Liver (tissue), 9 donors: Measurements from ENCODE around the gene ERCC4. TPM values are rescaled to one million over a fixed set of nuclear protein-coding genes. Genes with fewer than 3 reads are reported as not detected.
"Not testable (repeated sequence)": the region's sequence is repeated elsewhere in the genome, so short reads cannot be mapped to it uniquely, and the experiment has no call there.

Source experiments
- DNase-seq: peaks from one replicate; pipeline ENCODE4 v3.0.0-alpha.2; 2017; ENCODE audit warnings: low spot score
- H3K27ac ChIP-seq, 2 donors: one replicate each; pipeline ENCODE4 v1.7.0; 2013; ENCODE audit warnings: inconsistent platforms in 2 of 2, low read length in 2 of 2, control low read depth in 1 of 2, low read depth in 1 of 2, mild to moderate bottlenecking in 1 of 2
- H3K27me3 ChIP-seq, 4 donors: one replicate each; pipeline versions ENCODE4 v1.6.1 to v1.7.0; 2013; ENCODE audit warnings: low read length in 3 of 4, inconsistent platforms in 1 of 4, mild to moderate bottlenecking in 1 of 4, moderate library complexity in 1 of 4; ENCODE audit not compliant: control insufficient read depth in 4 of 4, insufficient read depth in 4 of 4
- H3K36me3 ChIP-seq, 4 donors: one replicate each; pipeline versions ENCODE4 v1.6.1 to v1.7.0; 2013; ENCODE audit warnings: low read length in 3 of 4, mild to moderate bottlenecking in 3 of 4, low read depth in 1 of 4, moderate library complexity in 1 of 4; ENCODE audit not compliant: control insufficient read depth in 4 of 4, insufficient read depth in 3 of 4
- H3K4me1 ChIP-seq, 4 donors: one replicate each; pipeline versions ENCODE4 v1.6.1 to v1.7.0; 2013; ENCODE audit warnings: low read length in 3 of 4, mild to moderate bottlenecking in 3 of 4, moderate library complexity in 1 of 4; ENCODE audit not compliant: control insufficient read depth in 4 of 4, insufficient read depth in 4 of 4
- H3K4me3 ChIP-seq, 3 donors: one replicate each; pipeline versions ENCODE4 v1.6.1 to v1.7.0; 2013; ENCODE audit warnings: low read length in 3 of 3, control low read depth in 1 of 3, low read depth in 1 of 3, mild to moderate bottlenecking in 1 of 3
- H3K9ac ChIP-seq, 2 donors: one replicate each; pipeline ENCODE4 v1.7.0; 2013; ENCODE audit warnings: low read length in 2 of 2, mild to moderate bottlenecking in 2 of 2, moderate library complexity in 2 of 2, control low read depth in 1 of 2, low read depth in 1 of 2
- H3K9me3 ChIP-seq, 4 donors: one replicate each; pipeline versions ENCODE4 v1.6.1 to v1.7.0; 2013; ENCODE audit warnings: low read length in 3 of 4; ENCODE audit not compliant: control insufficient read depth in 4 of 4
- EGR1 ChIP-seq, 2 donors: IDR thresholded peaks; 2 replicates each; pipeline ENCODE4 v1.6.1; 2016 to 2018; ENCODE audit warnings: antibody characterized with exemption in 2 of 2, low read depth in 2 of 2
- FOXA1 ChIP-seq: IDR thresholded peaks from 2 replicates; pipeline ENCODE4 v1.6.1; 2016; ENCODE audit warnings: antibody characterized with exemption
- FOXA2 ChIP-seq: IDR thresholded peaks from 2 replicates; pipeline ENCODE4 v1.6.1; 2016; ENCODE audit warnings: antibody characterized with exemption
- GABPA ChIP-seq, 2 donors: IDR thresholded peaks in 1 of 2; conservative IDR thresholded peaks in 1 of 2; 2 replicates each; pipeline ENCODE4 v1.6.1; 2016; ENCODE audit warnings: antibody characterized with exemption in 2 of 2, mild to moderate bottlenecking in 1 of 2, moderate library complexity in 1 of 2
- HNF4A ChIP-seq, 2 donors: conservative IDR thresholded peaks; 2 replicates each; pipeline ENCODE4 v1.6.1; 2016; ENCODE audit warnings: antibody characterized with exemption in 2 of 2, mild to moderate bottlenecking in 2 of 2
- HNF4G ChIP-seq: IDR thresholded peaks from 2 replicates; pipeline ENCODE4 v1.6.1; 2016; ENCODE audit warnings: antibody characterized with exemption
- JUND ChIP-seq, 2 donors: IDR thresholded peaks; 2 replicates each; pipeline ENCODE4 v1.6.1; 2016; ENCODE audit warnings: antibody characterized with exemption in 2 of 2
- NR2F2 ChIP-seq: IDR thresholded peaks from 2 replicates; pipeline ENCODE4 v1.6.1; 2016; ENCODE audit warnings: antibody characterized with exemption
- RAD21 ChIP-seq, 2 donors: IDR thresholded peaks; 2 replicates each; pipeline ENCODE4 v1.6.1; 2016; ENCODE audit warnings: antibody characterized with exemption in 2 of 2, mild to moderate bottlenecking in 2 of 2
- SP1 ChIP-seq: IDR thresholded peaks from 2 replicates; pipeline ENCODE4 v1.6.1; 2018; ENCODE audit warnings: antibody characterized with exemption, mild to moderate bottlenecking
- TAF1 ChIP-seq: conservative IDR thresholded peaks from 2 replicates; pipeline ENCODE4 v1.6.1; 2016; ENCODE audit warnings: antibody characterized with exemption, mild to moderate bottlenecking
- YY1 ChIP-seq: IDR thresholded peaks from 2 replicates; pipeline ENCODE4 v1.6.1; 2016; ENCODE audit warnings: antibody characterized with exemption, mild to moderate bottlenecking
- whole genome bisulfite sequencing: extraction: QIAGEN DNeasy Blood & Tissue Kit; methylation state at CpG from one replicate; pipeline ENCODE4 v1.1.7; 2013; 5-methylcytosine and 5-hydroxymethylcytosine counted together
- polyA plus RNA-seq, 2 donors: library from polyadenylated mRNA; stranded (reverse) in 1 of 2; unstranded in 1 of 2; fragments of 200-250 nt in 1 of 2; fragments of >200 nt in 1 of 2; fragmentation: Nextera tagmentation in 1 of 2; extraction: Ambion mirVana in 1 of 2; gene quantifications; one replicate each; pipeline versions ENCODE4 v1.2.1 to v1.2.3, GENCODE V29; 2013 to 2015
- total RNA-seq, 2 donors: library from RNA; depleted of rRNA; stranded (reverse); fragments of >200 nt; gene quantifications; one replicate each; pipeline ENCODE4 v1.2.3, GENCODE V29; 2014
- TF ChIP-seq, protein P1 (sequence below): IDR thresholded peaks from 2 replicates; pipeline ENCODE4 v1.6.1; 2016; ENCODE audit warnings: antibody characterized with exemption
- TF ChIP-seq, protein P2 (sequence below): IDR thresholded peaks from 2 replicates; pipeline ENCODE4 v1.6.1; 2016; ENCODE audit warnings: antibody characterized with exemption
- TF ChIP-seq, protein P3 (sequence below): fragments of 150-350 bp; IDR thresholded peaks from 2 replicates; pipeline ENCODE4 v1.5.1; 2017; ENCODE audit warnings: improper control_type of control experiment, low read depth, low read length; ENCODE audit not compliant: missing input control
- TF ChIP-seq, protein P4 (sequence below): IDR thresholded peaks from 2 replicates; pipeline ENCODE4 v1.6.1; 2016; ENCODE audit warnings: antibody characterized with exemption
- TF ChIP-seq, protein P5 (sequence below): IDR thresholded peaks from 2 replicates; pipeline ENCODE4 v1.6.1; 2016; ENCODE audit warnings: antibody characterized with exemption, mild to moderate bottlenecking
- donor health status: healthy.
- donor health status: healthy.
- donor health status: healthy.
- donor health status: healthy.
- donor health status: healthy.

The ERCC4 gene
- total and polyA plus RNA-seq, 4 donors = 1.6 to 11.1 (median 4.9) TPM

DNA sequence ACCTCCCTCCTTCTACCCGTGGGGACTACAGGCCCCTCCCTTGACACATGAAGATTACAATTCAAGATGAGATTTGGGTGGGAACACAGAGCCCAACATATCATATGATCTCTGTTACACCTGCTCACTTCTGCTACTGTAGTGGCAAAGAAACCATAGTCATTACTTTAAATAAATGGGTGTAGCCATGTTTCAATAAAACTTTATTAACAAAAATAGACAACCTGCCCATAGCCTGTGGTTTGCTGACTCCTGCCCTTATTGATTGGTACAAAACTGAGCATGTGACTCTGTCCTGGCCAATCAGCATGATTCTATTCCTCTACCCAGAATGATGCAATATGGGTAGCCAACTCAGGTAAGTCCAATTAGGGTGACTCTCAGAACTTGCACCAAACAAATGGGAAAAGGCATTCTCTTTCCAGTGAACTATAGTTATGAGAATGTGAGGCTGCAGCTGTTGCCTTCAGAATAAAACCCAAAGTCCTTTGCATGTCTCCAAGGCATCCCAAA, 15.7 kb upstream of the ERCC4 start (continued):
- TF ChIP-seq, protein P1, sequence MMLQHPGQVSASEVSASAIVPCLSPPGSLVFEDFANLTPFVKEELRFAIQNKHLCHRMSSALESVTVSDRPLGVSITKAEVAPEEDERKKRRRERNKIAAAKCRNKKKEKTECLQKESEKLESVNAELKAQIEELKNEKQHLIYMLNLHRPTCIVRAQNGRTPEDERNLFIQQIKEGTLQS = no peak
- TF ChIP-seq HNF4G (no peak), YY1 (no peak), FOXA1 (no peak), HNF4A (conservative IDR thresholded peaks at IDR 0.05) (no peak), JUND (IDR thresholded peaks at IDR 0.05) (no peak), NR2F2 (no peak)
- TF ChIP-seq, protein P2, sequence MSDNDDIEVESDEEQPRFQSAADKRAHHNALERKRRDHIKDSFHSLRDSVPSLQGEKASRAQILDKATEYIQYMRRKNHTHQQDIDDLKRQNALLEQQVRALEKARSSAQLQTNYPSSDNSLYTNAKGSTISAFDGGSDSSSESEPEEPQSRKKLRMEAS = no peak

DNA sequence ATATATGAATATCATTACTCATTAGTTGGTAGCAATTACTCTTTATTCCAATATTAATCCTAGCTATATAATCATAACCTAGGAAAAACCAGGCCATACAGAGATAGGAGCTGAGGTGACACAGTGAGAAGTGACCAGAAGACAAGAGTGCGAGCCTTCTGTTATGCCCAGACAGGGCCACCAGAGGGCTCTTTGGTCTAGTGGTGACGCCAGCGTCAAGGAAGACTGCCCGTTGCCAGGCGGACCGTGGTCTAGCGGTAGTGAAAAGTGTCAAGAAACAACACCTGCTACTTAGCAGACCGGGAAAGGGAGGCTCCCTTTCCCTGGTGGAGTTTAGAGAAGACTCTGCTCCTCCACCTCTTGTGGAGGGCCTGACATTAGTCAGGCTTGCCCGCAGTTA, 15.1 kb upstream of the ERCC4 start:
- not testable (repeated sequence) for H3K27ac ChIP-seq, H3K9me3 ChIP-seq, H3K27me3 ChIP-seq, H3K4me3 ChIP-seq, DNase-seq, H3K9ac ChIP-seq, H3K36me3 ChIP-seq
- TF ChIP-seq RAD21 (IDR thresholded peaks at IDR 0.05) = peak; percentile 56 to 75
- TF ChIP-seq, protein P3, sequence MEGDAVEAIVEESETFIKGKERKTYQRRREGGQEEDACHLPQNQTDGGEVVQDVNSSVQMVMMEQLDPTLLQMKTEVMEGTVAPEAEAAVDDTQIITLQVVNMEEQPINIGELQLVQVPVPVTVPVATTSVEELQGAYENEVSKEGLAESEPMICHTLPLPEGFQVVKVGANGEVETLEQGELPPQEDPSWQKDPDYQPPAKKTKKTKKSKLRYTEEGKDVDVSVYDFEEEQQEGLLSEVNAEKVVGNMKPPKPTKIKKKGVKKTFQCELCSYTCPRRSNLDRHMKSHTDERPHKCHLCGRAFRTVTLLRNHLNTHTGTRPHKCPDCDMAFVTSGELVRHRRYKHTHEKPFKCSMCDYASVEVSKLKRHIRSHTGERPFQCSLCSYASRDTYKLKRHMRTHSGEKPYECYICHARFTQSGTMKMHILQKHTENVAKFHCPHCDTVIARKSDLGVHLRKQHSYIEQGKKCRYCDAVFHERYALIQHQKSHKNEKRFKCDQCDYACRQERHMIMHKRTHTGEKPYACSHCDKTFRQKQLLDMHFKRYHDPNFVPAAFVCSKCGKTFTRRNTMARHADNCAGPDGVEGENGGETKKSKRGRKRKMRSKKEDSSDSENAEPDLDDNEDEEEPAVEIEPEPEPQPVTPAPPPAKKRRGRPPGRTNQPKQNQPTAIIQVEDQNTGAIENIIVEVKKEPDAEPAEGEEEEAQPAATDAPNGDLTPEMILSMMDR = peak; percentile 57
- peaks cover 0 to 13% (median 7%) of the 10 kb centered on the region in 4 donors for H3K4me1 ChIP-seq
- WGBS = 45% methylated on average over 9 of the region's 9 CpGs

DNA sequence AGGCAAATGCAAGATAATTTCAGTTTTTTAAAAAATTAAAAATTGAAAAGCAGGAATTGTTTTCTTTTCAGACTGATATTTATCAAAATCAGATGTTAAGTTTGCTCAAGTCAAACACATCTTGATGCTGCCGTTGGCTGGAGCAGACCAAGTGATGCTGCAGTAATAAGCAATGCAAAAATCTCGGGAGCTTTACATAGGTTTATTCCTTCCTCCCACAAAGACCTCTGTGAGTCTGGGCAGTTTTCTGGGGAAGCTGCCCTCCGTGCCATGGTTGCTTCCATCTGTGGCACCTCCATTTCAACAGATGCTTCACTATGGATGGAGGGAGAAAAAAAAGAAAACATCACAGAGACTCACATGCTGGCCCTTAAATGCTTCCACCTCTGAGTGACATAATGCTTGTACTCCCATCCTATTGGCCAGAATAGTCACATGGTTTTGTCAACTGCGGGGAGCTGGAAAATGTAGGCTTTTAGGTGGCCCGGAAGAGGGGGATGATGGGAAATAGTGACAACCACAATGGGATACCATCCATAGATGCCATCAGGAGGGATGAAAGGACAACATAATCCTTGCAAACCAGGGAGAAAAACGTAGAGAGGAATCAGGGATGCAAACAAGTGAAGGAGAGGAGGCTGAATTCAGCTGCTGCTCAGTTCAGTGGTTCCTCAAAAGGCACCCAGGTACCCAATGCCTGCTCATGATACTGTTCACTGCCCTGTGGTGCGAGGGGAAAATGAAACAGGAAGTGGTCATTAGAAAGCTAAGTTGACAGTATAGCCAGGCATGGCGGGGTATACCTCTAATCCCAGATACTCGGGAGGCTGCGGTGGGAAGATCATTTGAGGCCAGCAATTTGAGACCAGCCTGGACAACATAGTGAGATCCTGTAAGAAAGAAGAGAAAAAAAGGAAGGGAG, 13.5 kb upstream of the ERCC4 start:
- no peak overlapping the region for H3K9ac ChIP-seq
- H3K27me3 ChIP-seq = no peaks in the 10 kb centered on the region
- 89% methylated on average over 10 of the region's 10 CpGs for WGBS
- DNase-seq = no peak
- peaks cover 0 to 15% (median 9%) of the 10 kb centered on the region in 4 donors for H3K4me1 ChIP-seq
- no peak overlapping the region for H3K4me3 ChIP-seq
- no peaks in the 10 kb centered on the region for H3K9me3 ChIP-seq
- H3K27ac ChIP-seq = no peak overlapping the region
- no peaks in the 10 kb centered on the region for H3K36me3 ChIP-seq
- TF ChIP-seq HNF4A (conservative IDR thresholded peaks at IDR 0.05) = no peak
- no peak for TF ChIP-seq FOXA1
- no peak for TF ChIP-seq YY1
- no peak for TF ChIP-seq RAD21 (IDR thresholded peaks at IDR 0.05)
- TF ChIP-seq, protein P3 = no peak
- TF ChIP-seq, protein P4, sequence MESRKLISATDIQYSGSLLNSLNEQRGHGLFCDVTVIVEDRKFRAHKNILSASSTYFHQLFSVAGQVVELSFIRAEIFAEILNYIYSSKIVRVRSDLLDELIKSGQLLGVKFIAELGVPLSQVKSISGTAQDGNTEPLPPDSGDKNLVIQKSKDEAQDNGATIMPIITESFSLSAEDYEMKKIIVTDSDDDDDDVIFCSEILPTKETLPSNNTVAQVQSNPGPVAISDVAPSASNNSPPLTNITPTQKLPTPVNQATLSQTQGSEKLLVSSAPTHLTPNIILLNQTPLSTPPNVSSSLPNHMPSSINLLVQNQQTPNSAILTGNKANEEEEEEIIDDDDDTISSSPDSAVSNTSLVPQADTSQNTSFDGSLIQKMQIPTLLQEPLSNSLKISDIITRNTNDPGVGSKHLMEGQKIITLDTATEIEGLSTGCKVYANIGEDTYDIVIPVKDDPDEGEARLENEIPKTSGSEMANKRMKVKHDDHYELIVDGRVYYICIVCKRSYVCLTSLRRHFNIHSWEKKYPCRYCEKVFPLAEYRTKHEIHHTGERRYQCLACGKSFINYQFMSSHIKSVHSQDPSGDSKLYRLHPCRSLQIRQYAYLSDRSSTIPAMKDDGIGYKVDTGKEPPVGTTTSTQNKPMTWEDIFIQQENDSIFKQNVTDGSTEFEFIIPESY = no peak
- TF ChIP-seq, protein P5, sequence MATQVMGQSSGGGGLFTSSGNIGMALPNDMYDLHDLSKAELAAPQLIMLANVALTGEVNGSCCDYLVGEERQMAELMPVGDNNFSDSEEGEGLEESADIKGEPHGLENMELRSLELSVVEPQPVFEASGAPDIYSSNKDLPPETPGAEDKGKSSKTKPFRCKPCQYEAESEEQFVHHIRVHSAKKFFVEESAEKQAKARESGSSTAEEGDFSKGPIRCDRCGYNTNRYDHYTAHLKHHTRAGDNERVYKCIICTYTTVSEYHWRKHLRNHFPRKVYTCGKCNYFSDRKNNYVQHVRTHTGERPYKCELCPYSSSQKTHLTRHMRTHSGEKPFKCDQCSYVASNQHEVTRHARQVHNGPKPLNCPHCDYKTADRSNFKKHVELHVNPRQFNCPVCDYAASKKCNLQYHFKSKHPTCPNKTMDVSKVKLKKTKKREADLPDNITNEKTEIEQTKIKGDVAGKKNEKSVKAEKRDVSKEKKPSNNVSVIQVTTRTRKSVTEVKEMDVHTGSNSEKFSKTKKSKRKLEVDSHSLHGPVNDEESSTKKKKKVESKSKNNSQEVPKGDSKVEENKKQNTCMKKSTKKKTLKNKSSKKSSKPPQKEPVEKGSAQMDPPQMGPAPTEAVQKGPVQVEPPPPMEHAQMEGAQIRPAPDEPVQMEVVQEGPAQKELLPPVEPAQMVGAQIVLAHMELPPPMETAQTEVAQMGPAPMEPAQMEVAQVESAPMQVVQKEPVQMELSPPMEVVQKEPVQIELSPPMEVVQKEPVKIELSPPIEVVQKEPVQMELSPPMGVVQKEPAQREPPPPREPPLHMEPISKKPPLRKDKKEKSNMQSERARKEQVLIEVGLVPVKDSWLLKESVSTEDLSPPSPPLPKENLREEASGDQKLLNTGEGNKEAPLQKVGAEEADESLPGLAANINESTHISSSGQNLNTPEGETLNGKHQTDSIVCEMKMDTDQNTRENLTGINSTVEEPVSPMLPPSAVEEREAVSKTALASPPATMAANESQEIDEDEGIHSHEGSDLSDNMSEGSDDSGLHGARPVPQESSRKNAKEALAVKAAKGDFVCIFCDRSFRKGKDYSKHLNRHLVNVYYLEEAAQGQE = no peak
- TF ChIP-seq GABPA (IDR thresholded peaks at IDR 0.05 in 1 of 2, conservative IDR thresholded peaks at IDR 0.05 in 1 of 2) = no peak
- TF ChIP-seq, protein P1 = no peak
- TF ChIP-seq JUND (IDR thresholded peaks at IDR 0.05) = no peak
- TF ChIP-seq TAF1 = no peak
- no peak for TF ChIP-seq EGR1 (IDR thresholded peaks at IDR 0.05; ENCODE audit: low read depth in 2 of 2)
- TF ChIP-seq, protein P2 = no peak
- no peak for TF ChIP-seq SP1
- no peak for TF ChIP-seq FOXA2
- no peak for TF ChIP-seq HNF4G
